Transverse colon (tissue), 4 donors: ENCODE results near the gene SMYD3. TPM values are rescaled to one million over a fixed set of nuclear protein-coding genes. Genes with fewer than 3 reads are reported as not detected.

ENCODE experiments used
- DNase-seq: peaks from one replicate; pipeline ENCODE4 v3.0.0-alpha.2; 2019
- H3K27ac ChIP-seq, 4 donors: fragments of 200-600 bp; sonication (generic); 2 replicates each; pipeline ENCODE4 v1.5.1; 2016 to 2018; ENCODE audit warnings: inconsistent platforms in 4 of 4
- H3K27me3 ChIP-seq: fragments of 200-600 bp; sonication (generic); 2 replicates; pipeline ENCODE4 v1.5.1; 2017; ENCODE audit warnings: inconsistent platforms
- H3K36me3 ChIP-seq, 4 donors: fragments of 200-600 bp; sonication (generic); 2 replicates each; pipeline ENCODE4 v1.5.1; 2017 to 2019; ENCODE audit warnings: inconsistent platforms in 4 of 4
- H3K4me1 ChIP-seq, 4 donors: fragments of 200-600 bp; sonication (generic); 2 replicates each; pipeline ENCODE4 v1.5.1; 2017 to 2020; ENCODE audit warnings: inconsistent platforms in 4 of 4
- H3K4me3 ChIP-seq, 4 donors: fragments of 200-600 bp; sonication (generic); 1 replicate in 1 of 4; 2 replicates in 3 of 4; pipeline versions ENCODE4 v1.5.1 to v1.6.1; 2017 to 2019; ENCODE audit warnings: inconsistent platforms in 4 of 4
- H3K9me3 ChIP-seq, 2 donors: fragments of 200-600 bp; sonication (generic); 2 replicates each; pipeline ENCODE4 v1.5.1; 2017 to 2019; ENCODE audit warnings: inconsistent platforms in 2 of 2
- EP300 ChIP-seq: sonication (generic); formaldehyde crosslinking; IDR thresholded peaks from one replicate; pipeline ENCODE4 v1.6.1; 2017; ENCODE audit warnings: antibody characterized with exemption, low read depth
- POLR2A ChIP-seq: fragments of 450-650 bp; IDR thresholded peaks from one replicate; pipeline ENCODE4 v1.6.1; 2016; ENCODE audit warnings: antibody characterized with exemption, mild to moderate bottlenecking, moderate library complexity
- POLR2AphosphoS5 ChIP-seq, 3 donors: sonication (generic); formaldehyde crosslinking; IDR thresholded peaks; one replicate each; pipeline ENCODE4 v1.6.1; 2016; ENCODE audit warnings: antibody characterized with exemption in 3 of 3
- WGBS, 2 donors: methylation state at CpG; one replicate each; pipeline ENCODE4 v1.1.5; 2018; ENCODE audit warnings: low coverage in 1 of 2; 5-methylcytosine and 5-hydroxymethylcytosine counted together
- in situ Hi-C, 4 donors: fragments of 200-750 bp; cut with MboI; loops; one replicate each; pipeline versions ENCODE4 v1.15.0 to v1.15.1; 2017; ENCODE audit warnings: low sequenced_read_pairs in 3 of 4, low pct_ligation_motif_present in 1 of 4, low pct_unique_long_range_greater_than_20kb in 1 of 4
- intact Hi-C: fragments of 100-400 bp; cut with DNase I; formaldehyde crosslinking; loops from one replicate; pipeline ENCODE4 v1.15.1; 2023; ENCODE audit warnings: low total_unique reads
- total RNA-seq, 4 donors: library from RNA; depleted of rRNA; stranded (reverse); fragments of >200 nt; gene quantifications; one replicate each; pipeline ENCODE4 v1.1.0, GENCODE V29; 2016
- TF ChIP-seq, protein P1 (sequence below), 5 experiments: fragments of 200-600 bp in 3 of 5; fragments of 450-650 bp in 2 of 5; sonication (generic) in 3 of 5; IDR thresholded peaks; 1 replicate in 2 of 5; 2 replicates in 3 of 5; pipeline ENCODE4 v1.5.1; 2016 to 2017; ENCODE audit warnings: antibody characterized with exemption in 5 of 5, inconsistent platforms in 3 of 5, mild to moderate bottlenecking in 2 of 5, moderate library complexity in 1 of 5

The SMYD3 gene
- total RNA-seq, 4 donors from 2014 or later = 10.5 to 31.3 (median 25.8) TPM

- Histone ChIP-seq H3K4me1 (no peaks in the 10 kb centered on the region), H3K36me3 (no peaks in the 10 kb centered on the region), H3K9me3 (no peaks in the 10 kb centered on the region), H3K27me3 (no peaks in the 10 kb centered on the region), H3K27ac (no peak overlapping the region), H3K4me3 (no peak overlapping the region)
- intact Hi-C loops = loop anchor here (10.0 kb wide), 1 partner anchor 267 kb away; no protein-coding TSS in a partner anchor
- TF ChIP-seq, protein P1, sequence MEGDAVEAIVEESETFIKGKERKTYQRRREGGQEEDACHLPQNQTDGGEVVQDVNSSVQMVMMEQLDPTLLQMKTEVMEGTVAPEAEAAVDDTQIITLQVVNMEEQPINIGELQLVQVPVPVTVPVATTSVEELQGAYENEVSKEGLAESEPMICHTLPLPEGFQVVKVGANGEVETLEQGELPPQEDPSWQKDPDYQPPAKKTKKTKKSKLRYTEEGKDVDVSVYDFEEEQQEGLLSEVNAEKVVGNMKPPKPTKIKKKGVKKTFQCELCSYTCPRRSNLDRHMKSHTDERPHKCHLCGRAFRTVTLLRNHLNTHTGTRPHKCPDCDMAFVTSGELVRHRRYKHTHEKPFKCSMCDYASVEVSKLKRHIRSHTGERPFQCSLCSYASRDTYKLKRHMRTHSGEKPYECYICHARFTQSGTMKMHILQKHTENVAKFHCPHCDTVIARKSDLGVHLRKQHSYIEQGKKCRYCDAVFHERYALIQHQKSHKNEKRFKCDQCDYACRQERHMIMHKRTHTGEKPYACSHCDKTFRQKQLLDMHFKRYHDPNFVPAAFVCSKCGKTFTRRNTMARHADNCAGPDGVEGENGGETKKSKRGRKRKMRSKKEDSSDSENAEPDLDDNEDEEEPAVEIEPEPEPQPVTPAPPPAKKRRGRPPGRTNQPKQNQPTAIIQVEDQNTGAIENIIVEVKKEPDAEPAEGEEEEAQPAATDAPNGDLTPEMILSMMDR (IDR thresholded peaks at IDR 0.05) = no peak
- TF ChIP-seq EP300 (no peak), POLR2A (no peak)
- 54 to 58% methylated on average over 1 of the region's 1 CpG for WGBS, 2 donors
- DNase-seq = no peak
- in situ Hi-C loops = loop anchor here in 1 of 4 donors (25.0 kb wide), 1 partner anchor 1144 kb away; no protein-coding TSS in a partner anchor
Measured at GRCh38 chr1:246281639-246282038, 225.4 kb downstream of the SMYD3 start.

GRCh38 chr1:246281195-246281594 is 225.9 kb downstream of the SMYD3 start:
- no peak for DNase-seq
- H3K4me3 ChIP-seq = no peak overlapping the region
- WGBS, 2 donors = 73 to 85% methylated on average over 4 of the region's 4 CpGs
- H3K27me3 ChIP-seq = no peaks in the 10 kb centered on the region
- H3K4me1 ChIP-seq = no peaks in the 10 kb centered on the region
- no peak for TF ChIP-seq EP300
- TF ChIP-seq, protein P1 (IDR thresholded peaks at IDR 0.05) = no peak
- TF ChIP-seq POLR2A = no peak
- no peak for TF ChIP-seq POLR2AphosphoS5 (IDR thresholded peaks at IDR 0.05)
- H3K9me3 ChIP-seq = no peaks in the 10 kb centered on the region
- H3K36me3 ChIP-seq = no peaks in the 10 kb centered on the region
- intact Hi-C loops (loop anchor here (10.0 kb wide), 1 partner anchor 266 kb away; no protein-coding TSS in a partner anchor), in situ Hi-C loops (loop anchor here in 1 of 4 donors (25.0 kb wide), 1 partner anchor 1144 kb away; no protein-coding TSS in a partner anchor)
- H3K27ac ChIP-seq = no peak overlapping the region

DNA sequence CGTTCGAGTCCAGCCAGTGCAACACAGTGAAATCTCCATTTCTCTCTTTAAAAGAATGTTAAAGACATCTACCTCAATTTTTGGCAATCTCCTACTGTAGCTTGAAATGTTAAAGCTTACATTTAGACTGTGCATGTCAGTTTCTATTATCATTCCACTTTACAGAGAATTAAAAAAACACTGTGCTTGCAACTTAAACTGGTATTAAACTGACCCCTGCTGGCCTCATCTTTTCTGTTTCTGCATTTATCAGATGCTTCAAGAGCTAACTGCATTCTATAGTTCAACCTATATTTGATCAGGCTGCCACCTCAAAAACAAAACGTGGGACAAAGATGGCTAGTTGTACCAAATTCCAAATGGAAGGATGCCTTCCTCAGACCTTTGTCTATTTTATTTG is 226.5 kb downstream of the SMYD3 start:
- H3K27me3 ChIP-seq = no peaks in the 10 kb centered on the region
- WGBS, 2 donors = 89% methylated on average over 3 of the region's 3 CpGs; no CpG with 5 or more reads in 1 of the 2 donors
- no peak for DNase-seq
- no peak overlapping the region for H3K27ac ChIP-seq
- in situ Hi-C loops (loop anchor here in 1 of 4 donors (25.0 kb wide), 1 partner anchor 1143 kb away; no protein-coding TSS in a partner anchor), intact Hi-C loops (loop anchor here (10.0 kb wide), 1 partner anchor 266 kb away; no protein-coding TSS in a partner anchor)
- no peaks in the 10 kb centered on the region for H3K9me3 ChIP-seq
- no peak overlapping the region for H3K4me3 ChIP-seq
- no peaks in the 10 kb centered on the region for H3K36me3 ChIP-seq
- no peaks in the 10 kb centered on the region for H3K4me1 ChIP-seq
- TF ChIP-seq POLR2A (no peak), POLR2AphosphoS5 (IDR thresholded peaks at IDR 0.05) (no peak), EP300 (no peak)
- TF ChIP-seq, protein P1 (IDR thresholded peaks at IDR 0.05) = peak in 4 of 5 experiments; percentile 8 to 27 (median 16)

DNA sequence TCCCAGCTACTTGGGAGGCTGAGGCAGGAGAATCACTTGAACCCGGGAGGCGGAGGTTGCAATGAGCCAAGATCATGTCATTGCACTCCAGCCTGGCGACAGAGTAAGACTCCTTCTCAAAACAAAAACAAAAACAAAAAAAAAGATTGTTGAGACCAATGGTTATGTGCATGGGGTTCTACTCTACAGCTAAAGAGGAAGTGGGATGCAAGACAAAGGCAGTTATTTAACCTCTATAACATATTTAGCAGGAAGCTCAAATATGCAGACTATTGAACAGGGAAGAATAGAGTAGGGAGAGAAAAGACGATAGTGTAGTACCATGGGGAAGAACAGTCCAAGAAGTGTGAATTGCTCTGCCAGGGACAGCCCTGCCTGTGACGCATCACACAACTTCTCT is 227.7 kb downstream of the SMYD3 start:
- H3K36me3 ChIP-seq = no peaks in the 10 kb centered on the region
- no peak overlapping the region for H3K4me3 ChIP-seq
- intact Hi-C loops (no loop called here), in situ Hi-C loops (loop anchor here in 1 of 4 donors (25.0 kb wide), 1 partner anchor 1142 kb away; no protein-coding TSS in a partner anchor)
- WGBS, 2 donors = 87 to 89% methylated on average over 5 of the region's 5 CpGs
- no peak overlapping the region for H3K27ac ChIP-seq
- TF ChIP-seq POLR2AphosphoS5 (IDR thresholded peaks at IDR 0.05) (no peak), EP300 (no peak), POLR2A (no peak)
- TF ChIP-seq, protein P1 (IDR thresholded peaks at IDR 0.05) = no peak
- no peak for DNase-seq
- H3K27me3 ChIP-seq = no peaks in the 10 kb centered on the region
- no peaks in the 10 kb centered on the region for H3K9me3 ChIP-seq
- H3K4me1 ChIP-seq = no peaks in the 10 kb centered on the region
